SJSA1 (cell line): ENCODE data around the gene NR2F2. TPM values are rescaled to one million over a fixed set of nuclear protein-coding genes. Genes with fewer than 3 reads are reported as not detected.
A peak's percentile ranks its signal among the peaks of the same experiment; 100 is the strongest.

Source experiments
- DNase-seq, 2 experiments: peaks; one replicate each; pipeline ENCODE4 v3.0.0-alpha.2; 2015 to 2020; ENCODE audit warnings: low spot score in 2 of 2, low read depth in 1 of 2
- H3K27ac ChIP-seq: fragments of 250-450 bp; sonication (Bioruptor Pico); 2 replicates; pipeline ENCODE4 v1.5.1; 2020; ENCODE audit warnings: mild to moderate bottlenecking, moderate library complexity
- H3K27me3 ChIP-seq: fragments of 250-450 bp; sonication (Bioruptor Pico); replicated peaks from 2 replicates; pipeline ENCODE4 v1.5.1; 2020; ENCODE audit warnings: mild to moderate bottlenecking, moderate library complexity
- H3K36me3 ChIP-seq: fragments of 250-450 bp; sonication (Bioruptor Pico); 2 replicates; pipeline ENCODE4 v1.5.1; 2020; ENCODE audit warnings: mild to moderate bottlenecking
- H3K4me1 ChIP-seq: fragments of 250-450 bp; sonication (Bioruptor Pico); replicated peaks from 2 replicates; pipeline ENCODE4 v1.6.1; 2021; ENCODE audit warnings: mild to moderate bottlenecking
- H3K4me3 ChIP-seq: fragments of 250-450 bp; sonication (Bioruptor Pico); 2 replicates; pipeline ENCODE4 v1.5.1; 2020; ENCODE audit warnings: mild to moderate bottlenecking
- H3K9me3 ChIP-seq: fragments of 250-450 bp; sonication (Bioruptor Pico); replicated peaks from 2 replicates; pipeline ENCODE4 v1.5.1; 2020; ENCODE audit warnings: mild to moderate bottlenecking
- total RNA-seq: library from RNA; depleted of rRNA; stranded (reverse); fragments of >200 nt; shearing (Covaris generic); gene quantifications from 2 replicates; pipeline ENCODE4 v1.2.3, GENCODE V29; 2014

NR2F2 gene
- total RNA-seq, 1 experiment from 2014 or later: 9.8 TPM

- DNase-seq: peak in 1 of 2 experiments; percentile 41
- Histone ChIP-seq H3K36me3 (peaks cover 61% of the 10 kb centered on the region), H3K4me3 (peak overlapping the region; percentile 17), H3K9me3 (no peaks in the 10 kb centered on the region), H3K27me3 (no peaks in the 10 kb centered on the region), H3K27ac (no peak overlapping the region), H3K4me1 (peaks cover 29% of the 10 kb centered on the region)
Observed at GRCh38 chr15:96345560-96346399, 15.3 kb downstream of the NR2F2 start.

GRCh38 chr15:96346409-96346970, 16.0 kb downstream of the NR2F2 start:
- H3K36me3 ChIP-seq: peaks cover 60% of the 10 kb centered on the region
- DNase-seq: no peak
- no peak overlapping the region for H3K27ac ChIP-seq
- H3K27me3 ChIP-seq: no peaks in the 10 kb centered on the region
- no peaks in the 10 kb centered on the region for H3K9me3 ChIP-seq
- peaks cover 26% of the 10 kb centered on the region for H3K4me1 ChIP-seq
- H3K4me3 ChIP-seq: no peak overlapping the region

GRCh38 chr15:96347181-96348111, 16.9 kb downstream of the NR2F2 start:
- H3K27ac ChIP-seq: no peak overlapping the region
- DNase-seq: no peak

GRCh38 chr15:96348112-96349027, 17.9 kb downstream of the NR2F2 start:
- Histone ChIP-seq H3K4me1 (peaks cover 25% of the 10 kb centered on the region), H3K4me3 (no peak overlapping the region), H3K9me3 (no peaks in the 10 kb centered on the region), H3K27ac (no peak overlapping the region), H3K36me3 (peaks cover 45% of the 10 kb centered on the region), H3K27me3 (no peaks in the 10 kb centered on the region)
- DNase-seq: no peak

More at GRCh38 chr15:96347181-96348111, 16.9 kb downstream of the NR2F2 start:
- Histone ChIP-seq H3K4me1 (peaks cover 25% of the 10 kb centered on the region), H3K27me3 (no peaks in the 10 kb centered on the region), H3K36me3 (peaks cover 54% of the 10 kb centered on the region), H3K4me3 (no peak overlapping the region), H3K9me3 (no peaks in the 10 kb centered on the region)

- Histone ChIP-seq H3K36me3 (peaks cover 38% of the 10 kb centered on the region), H3K27ac (no peak overlapping the region), H3K4me3 (no peak overlapping the region), H3K27me3 (no peaks in the 10 kb centered on the region), H3K9me3 (no peaks in the 10 kb centered on the region), H3K4me1 (peaks cover 25% of the 10 kb centered on the region)
- DNase-seq: no peak
Observed at GRCh38 chr15:96349034-96349856, 18.7 kb downstream of the NR2F2 start.

- DNase-seq: no peak
- Histone ChIP-seq H3K27me3 (no peaks in the 10 kb centered on the region), H3K27ac (no peak overlapping the region)
Observed at GRCh38 chr15:96349857-96350720, 19.6 kb downstream of the NR2F2 start.

GRCh38 chr15:96350934-96351724, 20.6 kb downstream of the NR2F2 start:
- Histone ChIP-seq H3K9me3 (no peaks in the 10 kb centered on the region), H3K27ac (no peak overlapping the region), H3K36me3 (peaks cover 23% of the 10 kb centered on the region), H3K4me1 (peaks cover 29% of the 10 kb centered on the region), H3K27me3 (no peaks in the 10 kb centered on the region), H3K4me3 (no peak overlapping the region)
- DNase-seq: no peak

More at GRCh38 chr15:96349857-96350720, 19.6 kb downstream of the NR2F2 start:
- Histone ChIP-seq H3K4me1 (peaks cover 31% of the 10 kb centered on the region), H3K9me3 (no peaks in the 10 kb centered on the region), H3K4me3 (no peak overlapping the region), H3K36me3 (peaks cover 29% of the 10 kb centered on the region)

- no peaks in the 10 kb centered on the region for H3K9me3 ChIP-seq
- H3K27me3 ChIP-seq: no peaks in the 10 kb centered on the region
- no peak for DNase-seq
- H3K4me3 ChIP-seq: no peak overlapping the region
- H3K36me3 ChIP-seq: peaks cover 18% of the 10 kb centered on the region
- H3K4me1 ChIP-seq: peaks cover 33% of the 10 kb centered on the region
- H3K27ac ChIP-seq: no peak overlapping the region
Observed at GRCh38 chr15:96351761-96352603, 21.5 kb downstream of the NR2F2 start.

GRCh38 chr15:96352604-96353405, 22.3 kb downstream of the NR2F2 start:
- Histone ChIP-seq H3K4me3 (no peak overlapping the region), H3K27ac (no peak overlapping the region), H3K36me3 (peaks cover 14% of the 10 kb centered on the region), H3K4me1 (peaks cover 33% of the 10 kb centered on the region), H3K27me3 (no peaks in the 10 kb centered on the region), H3K9me3 (no peaks in the 10 kb centered on the region)
- no peak for DNase-seq

GRCh38 chr15:96353416-96353929, 23.0 kb downstream of the NR2F2 start:
- peaks cover 33% of the 10 kb centered on the region for H3K4me1 ChIP-seq
- DNase-seq: no peak
- H3K36me3 ChIP-seq: peaks cover 12% of the 10 kb centered on the region
- H3K9me3 ChIP-seq: no peaks in the 10 kb centered on the region
- no peaks in the 10 kb centered on the region for H3K27me3 ChIP-seq
- no peak overlapping the region for H3K27ac ChIP-seq
- peak overlapping the region; percentile 51; the same call in 1 of the 2 replicates for H3K4me3 ChIP-seq
